Measurements from ENCODE around the gene FAM167B. TPM values are rescaled to one million over a fixed set of nuclear protein-coding genes. Genes with fewer than 3 reads are reported as not detected.

FAM167B gene
- polyA plus RNA-seq, 1 of the 3 experiments (the other 2 are of a cell fraction), result 1.2 TPM

DNA sequence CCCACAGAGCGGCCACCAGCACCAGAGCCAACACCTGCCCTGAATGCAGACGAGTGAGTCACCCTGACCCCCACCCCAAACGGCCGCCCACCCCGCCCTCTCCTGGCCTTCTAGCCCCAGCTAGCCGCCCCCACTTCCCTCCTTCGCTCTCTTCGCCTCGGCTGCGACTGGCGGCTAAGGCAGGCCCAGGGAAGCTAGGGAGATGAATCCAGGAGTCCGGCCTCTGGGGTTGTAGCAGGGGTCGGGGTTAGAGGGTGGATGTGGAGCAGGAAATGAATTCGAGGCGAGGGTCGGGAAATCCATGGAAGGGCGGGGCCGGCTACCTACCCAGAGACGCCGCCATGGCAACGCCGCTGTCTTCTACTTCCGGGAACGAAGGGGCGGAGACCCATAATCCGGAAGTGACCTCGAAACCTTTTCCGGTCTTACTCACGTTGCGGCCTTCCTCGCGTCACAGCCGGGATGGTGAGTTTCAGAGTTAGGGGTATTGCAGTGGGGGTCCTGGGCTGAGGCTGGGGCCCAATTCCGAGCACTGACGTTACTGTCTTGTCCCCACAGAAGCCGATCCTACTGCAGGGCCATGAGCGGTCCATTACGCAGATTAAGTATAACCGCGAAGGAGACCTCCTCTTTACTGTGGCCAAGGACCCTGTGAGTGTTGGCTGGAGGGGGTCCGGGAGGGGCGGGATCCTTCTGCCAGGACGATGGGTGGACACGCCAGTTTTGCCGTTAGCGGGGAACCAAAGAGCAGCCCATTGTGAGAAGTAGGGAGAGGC is 24.9 kb upstream of the FAM167B start, which contains the start of the genes EIF3I and TMEM234:
TSS of gene EIF3I (plus strand) at position 428 of the 776 bp plus-strand sequence. CDS start at position 463, 35 bp downstream.
TSS of gene TMEM234 (minus strand) at position 374 of the 776 bp plus-strand sequence. CDS start at position 343, 31 bp downstream.
- DNase-seq, result peak; percentile 93
- H3K9ac ChIP-seq, result peak within 1 kb of the TSS; percentile 99
- peak within 1 kb of the TSS; percentile 90 for H3K4me2 ChIP-seq
- H3F3A ChIP-seq (replicated peaks; ENCODE audit: insufficient read depth), result no peaks in the 10 kb centered on the region
- no peaks in the 10 kb centered on the region for H3K9me3 ChIP-seq
- H3K27ac ChIP-seq (ENCODE audit: low read depth in 2 of 2, low read length in 1 of 2), result peak within 1 kb of the TSS; percentile 79 to 83
- H3K27me3 ChIP-seq (ENCODE audit: insufficient read depth), result no peaks in the 10 kb centered on the region
- peaks cover 8 to 17% of the 10 kb centered on the region in 2 experiments; a peak in 3 of 4 replicates for H3K4me1 ChIP-seq (ENCODE audit: control insufficient read depth in 1 of 2, insufficient read depth in 2 of 2, low read depth in 1 of 2, low read length in 1 of 2)
- H2AFZ ChIP-seq (ENCODE audit: low read depth), result peak within 1 kb of the TSS; percentile 89
- CTCF ChIA-PET, result interaction anchor here (1.1 to 4.3 kb wide), 2 partner anchors 18 to 151 kb away, joined by 3 to 20 read pairs; no protein-coding TSS in a partner anchor
- peak within 1 kb of the TSS; percentile 59 to 79 for H3K4me3 ChIP-seq (ENCODE audit: low read depth in 2 of 2, low read length in 1 of 2)
- peaks cover 66% of the 10 kb centered on the region for H3K79me2 ChIP-seq (ENCODE audit: insufficient read depth)
- TF ChIP-seq, protein P1, sequence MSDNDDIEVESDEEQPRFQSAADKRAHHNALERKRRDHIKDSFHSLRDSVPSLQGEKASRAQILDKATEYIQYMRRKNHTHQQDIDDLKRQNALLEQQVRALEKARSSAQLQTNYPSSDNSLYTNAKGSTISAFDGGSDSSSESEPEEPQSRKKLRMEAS (IDR thresholded peaks at IDR 0.05; ENCODE audit: low read depth), result peak; percentile 97
- TF ChIP-seq ELF1 (IDR thresholded peaks at IDR 0.05) (peak; percentile 94), FOXJ3 (CRISPR knock-in tag; IDR thresholded peaks at IDR 0.05) (no peak), FOSL2 (IDR thresholded peaks at IDR 0.05; ENCODE audit: borderline replicate concordance, low read depth) (peak; percentile 16; the same call in 1 of the 2 replicates), YY1 (IDR thresholded peaks at IDR 0.05; ENCODE audit: low read depth) (peak; percentile 78; the same call in 1 of the 2 replicates), MXI1 (IDR thresholded peaks at IDR 0.05; ENCODE audit: low read depth, low read length) (peak; percentile 93), EZH2phosphoT487 (IDR thresholded peaks at IDR 0.05; ENCODE audit: borderline replicate concordance, low read depth) (no peak), GABPA (IDR thresholded peaks at IDR 0.05; ENCODE audit: low read depth) (peak; percentile 95), SIN3A (IDR thresholded peaks at IDR 0.05; ENCODE audit: borderline replicate concordance, low read depth, low read length) (peak; percentile 45; the same call in 1 of the 2 replicates), POLR2AphosphoS5 (IDR thresholded peaks at IDR 0.05; ENCODE audit: low read depth, low read length) (peak; percentile 95), CHD2 (IDR thresholded peaks at IDR 0.05; ENCODE audit: low read length, partially characterized antibody) (peak; percentile 87), TAF1 (IDR thresholded peaks at IDR 0.05; ENCODE audit: borderline replicate concordance, low read depth, low read length) (peak; percentile 62; the same call in 1 of the 2 replicates), TCF12 (IDR thresholded peaks at IDR 0.05) (no peak), NFIC (IDR thresholded peaks at IDR 0.05; ENCODE audit: borderline replicate concordance) (no peak)
- TF ChIP-seq, protein P2, sequence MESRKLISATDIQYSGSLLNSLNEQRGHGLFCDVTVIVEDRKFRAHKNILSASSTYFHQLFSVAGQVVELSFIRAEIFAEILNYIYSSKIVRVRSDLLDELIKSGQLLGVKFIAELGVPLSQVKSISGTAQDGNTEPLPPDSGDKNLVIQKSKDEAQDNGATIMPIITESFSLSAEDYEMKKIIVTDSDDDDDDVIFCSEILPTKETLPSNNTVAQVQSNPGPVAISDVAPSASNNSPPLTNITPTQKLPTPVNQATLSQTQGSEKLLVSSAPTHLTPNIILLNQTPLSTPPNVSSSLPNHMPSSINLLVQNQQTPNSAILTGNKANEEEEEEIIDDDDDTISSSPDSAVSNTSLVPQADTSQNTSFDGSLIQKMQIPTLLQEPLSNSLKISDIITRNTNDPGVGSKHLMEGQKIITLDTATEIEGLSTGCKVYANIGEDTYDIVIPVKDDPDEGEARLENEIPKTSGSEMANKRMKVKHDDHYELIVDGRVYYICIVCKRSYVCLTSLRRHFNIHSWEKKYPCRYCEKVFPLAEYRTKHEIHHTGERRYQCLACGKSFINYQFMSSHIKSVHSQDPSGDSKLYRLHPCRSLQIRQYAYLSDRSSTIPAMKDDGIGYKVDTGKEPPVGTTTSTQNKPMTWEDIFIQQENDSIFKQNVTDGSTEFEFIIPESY (IDR thresholded peaks at IDR 0.05; ENCODE audit: borderline replicate concordance, low read depth), result 0 out of 2 replicates have a peak, but pooled peaks have one; percentile 29
- TF ChIP-seq, protein P3, sequence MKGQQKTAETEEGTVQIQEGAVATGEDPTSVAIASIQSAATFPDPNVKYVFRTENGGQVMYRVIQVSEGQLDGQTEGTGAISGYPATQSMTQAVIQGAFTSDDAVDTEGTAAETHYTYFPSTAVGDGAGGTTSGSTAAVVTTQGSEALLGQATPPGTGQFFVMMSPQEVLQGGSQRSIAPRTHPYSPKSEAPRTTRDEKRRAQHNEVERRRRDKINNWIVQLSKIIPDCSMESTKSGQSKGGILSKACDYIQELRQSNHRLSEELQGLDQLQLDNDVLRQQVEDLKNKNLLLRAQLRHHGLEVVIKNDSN (IDR thresholded peaks at IDR 0.05; ENCODE audit: borderline replicate concordance, low read depth), result no peak
- peaks cover 17 to 33% of the 10 kb centered on the region in 2 experiments for H3K36me3 ChIP-seq (replicated peaks in 1 of 2; ENCODE audit: control insufficient read depth in 1 of 2, insufficient read depth in 2 of 2, low read length in 1 of 2)
- 1% methylated on average over 29 of the region's 46 CpGs for WGBS (ENCODE audit: low lambda C conversion rate)
- no peaks in the 10 kb centered on the region for H3K9me2 ChIP-seq
- no peaks in the 10 kb centered on the region for H4K20me1 ChIP-seq (ENCODE audit: insufficient read depth)
- POLR2A ChIA-PET, result interaction anchor here (1.4 kb wide), 1 partner anchor 9 kb away, joined by 3 read pairs; no protein-coding TSS in a partner anchor
